Panc1 (cell line): ENCODE data around the gene NHP2. TPM values are rescaled to one million over a fixed set of nuclear protein-coding genes. Genes with fewer than 3 reads are reported as not detected.

Experiments used
- ATAC-seq: fragments of 200-7000 bp; cut with Tn5 transposase; 2 replicates; pipeline ENCODE4 v1.9.1; 2020; ENCODE audit warnings: mild to moderate bottlenecking, moderate library complexity
- BruUV-seq: library from RNA; stranded (reverse); fragments of 400-500 nt; replicated peaks from 2 replicates; lab custom pipeline; 2021; lab: Mats Ljungman, UMichigan
- CTCF ChIA-PET: fragments of 300-600 bp; sonication (Branson Sonifier 250); formaldehyde crosslinking; loops from one replicate; lab custom pipeline; 2022; ENCODE audit warnings: antibody characterized with exemption; lab: Charles Lee
- POLR2A ChIA-PET: fragments of 300-600 bp; sonication (Branson Sonifier 250); formaldehyde crosslinking; loops from one replicate; lab custom pipeline; 2022; ENCODE audit warnings: antibody characterized with exemption; lab: Charles Lee
- DNase-seq: peaks from one replicate; pipeline ENCODE4 v3.0.0-alpha.2; 2010; ENCODE audit warnings: low read depth, low spot score
- H3K27ac ChIP-seq: 2 replicates; pipeline ENCODE4 v1.5.1; 2011; ENCODE audit warnings: mild to moderate bottlenecking, low read length, inconsistent platforms
- H3K27me3 ChIP-seq: fragments of 200-500 bp; sonication (Bioruptor generic); 2 replicates; pipeline ENCODE4 v1.6.0; 2014; ENCODE audit warnings: low read length, inconsistent platforms; ENCODE audit not compliant: control insufficient read depth, insufficient read depth
- H3K36me3 ChIP-seq: fragments of 200-500 bp; sonication (Bioruptor generic); 2 replicates; pipeline ENCODE4 v1.5.1; 2014; ENCODE audit warnings: inconsistent platforms, mild to moderate bottlenecking, low read length, moderate library complexity; ENCODE audit not compliant: control insufficient read depth, insufficient read depth
- H3K4me1 ChIP-seq: 2 replicates; pipeline ENCODE4 v1.5.1; 2011; ENCODE audit warnings: inconsistent platforms, mild to moderate bottlenecking, low read length, moderate library complexity; ENCODE audit not compliant: control insufficient read depth, insufficient read depth
- H3K4me3 ChIP-seq, 2 experiments: 2 replicates each; pipeline ENCODE4 v1.5.1; 2011 to 2012; ENCODE audit warnings: low read depth in 2 of 2, low read length in 2 of 2, mild to moderate bottlenecking in 2 of 2, inconsistent platforms in 1 of 2, moderate library complexity in 1 of 2
- H3K9me3 ChIP-seq: fragments of 200-500 bp; sonication (Bioruptor generic); 2 replicates; pipeline ENCODE4 v1.5.1; 2014; ENCODE audit warnings: low read depth, mild to moderate bottlenecking, inconsistent platforms, low read length, moderate library complexity; ENCODE audit not compliant: control insufficient read depth, insufficient read depth
- POLR2AphosphoS5 ChIP-seq: IDR thresholded peaks from 2 replicates; pipeline ENCODE4 v1.6.1; 2012; ENCODE audit warnings: mild to moderate bottlenecking, low read depth, low read length, moderate library complexity
- SIN3A ChIP-seq: IDR thresholded peaks from 2 replicates; pipeline ENCODE4 v1.6.1; 2012; ENCODE audit warnings: low read depth, mild to moderate bottlenecking, low read length, moderate library complexity, borderline replicate concordance; ENCODE audit not compliant: insufficient read depth
- TCF7L2 ChIP-seq: IDR thresholded peaks from 2 replicates; pipeline ENCODE4 v1.6.1; 2011; ENCODE audit warnings: mild to moderate bottlenecking, low read depth, low read length, inconsistent platforms
- in situ Hi-C: cut with HindIII; loops from 2 replicates; pipeline ENCODE4 v1.10.0; 2016; ENCODE audit warnings: low sequenced_read_pairs, low pct_unique_long_range_greater_than_20kb
- intact Hi-C: fragments of 100-400 bp; cut with micrococcal nuclease; formaldehyde crosslinking; loops from one replicate; pipeline ENCODE4 v1.10.0; 2022; ENCODE audit not compliant: unreplicated experiment
- total RNA-seq: library from RNA; stranded (reverse); gene quantifications from one replicate; pipeline ENCODE4 v1.2.1, GENCODE V29; 2021; ENCODE audit not compliant: unreplicated experiment
- TF ChIP-seq, protein P1 (sequence below), 2 experiments: IDR thresholded peaks; 2 replicates each; pipeline ENCODE4 v1.6.1; 2011 to 2012; ENCODE audit warnings: low read depth in 2 of 2, control low read depth in 1 of 2, low read length in 1 of 2, mild to moderate bottlenecking in 1 of 2, moderate library complexity in 1 of 2; ENCODE audit not compliant: insufficient read depth in 1 of 2
- TF ChIP-seq, protein P2 (sequence below): fragments of 450-650 bp; IDR thresholded peaks from 2 replicates; pipeline ENCODE4 v1.5.1; 2017; ENCODE audit warnings: mild to moderate bottlenecking

NHP2 gene
- total RNA-seq, 1 experiment from 2014 or later = 239 TPM

DNA sequence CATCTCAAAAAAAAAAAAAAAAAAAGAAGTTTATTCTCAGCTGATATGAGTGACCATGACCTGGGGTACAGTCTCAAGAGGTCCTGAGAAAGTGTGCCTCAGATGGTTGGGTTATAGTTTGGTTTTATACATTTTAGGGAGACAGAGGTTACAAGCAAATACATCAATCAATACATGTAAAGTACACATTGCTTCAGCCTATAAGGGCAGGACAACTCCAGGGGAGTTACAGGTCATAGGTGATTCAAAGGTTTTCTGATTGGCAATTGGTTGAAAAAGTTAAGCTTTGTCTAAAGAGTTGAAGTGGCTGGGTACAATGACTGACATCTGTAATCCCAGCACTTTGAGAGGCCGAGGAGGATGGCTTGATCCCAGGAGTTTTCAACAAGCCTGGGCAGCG lies 35.7 kb upstream of the NHP2 start:
- no peaks in the 10 kb centered on the region for H3K4me1 ChIP-seq
- H3K36me3 ChIP-seq = no peaks in the 10 kb centered on the region
- ATAC-seq = no peak
- TF ChIP-seq, protein P1, sequence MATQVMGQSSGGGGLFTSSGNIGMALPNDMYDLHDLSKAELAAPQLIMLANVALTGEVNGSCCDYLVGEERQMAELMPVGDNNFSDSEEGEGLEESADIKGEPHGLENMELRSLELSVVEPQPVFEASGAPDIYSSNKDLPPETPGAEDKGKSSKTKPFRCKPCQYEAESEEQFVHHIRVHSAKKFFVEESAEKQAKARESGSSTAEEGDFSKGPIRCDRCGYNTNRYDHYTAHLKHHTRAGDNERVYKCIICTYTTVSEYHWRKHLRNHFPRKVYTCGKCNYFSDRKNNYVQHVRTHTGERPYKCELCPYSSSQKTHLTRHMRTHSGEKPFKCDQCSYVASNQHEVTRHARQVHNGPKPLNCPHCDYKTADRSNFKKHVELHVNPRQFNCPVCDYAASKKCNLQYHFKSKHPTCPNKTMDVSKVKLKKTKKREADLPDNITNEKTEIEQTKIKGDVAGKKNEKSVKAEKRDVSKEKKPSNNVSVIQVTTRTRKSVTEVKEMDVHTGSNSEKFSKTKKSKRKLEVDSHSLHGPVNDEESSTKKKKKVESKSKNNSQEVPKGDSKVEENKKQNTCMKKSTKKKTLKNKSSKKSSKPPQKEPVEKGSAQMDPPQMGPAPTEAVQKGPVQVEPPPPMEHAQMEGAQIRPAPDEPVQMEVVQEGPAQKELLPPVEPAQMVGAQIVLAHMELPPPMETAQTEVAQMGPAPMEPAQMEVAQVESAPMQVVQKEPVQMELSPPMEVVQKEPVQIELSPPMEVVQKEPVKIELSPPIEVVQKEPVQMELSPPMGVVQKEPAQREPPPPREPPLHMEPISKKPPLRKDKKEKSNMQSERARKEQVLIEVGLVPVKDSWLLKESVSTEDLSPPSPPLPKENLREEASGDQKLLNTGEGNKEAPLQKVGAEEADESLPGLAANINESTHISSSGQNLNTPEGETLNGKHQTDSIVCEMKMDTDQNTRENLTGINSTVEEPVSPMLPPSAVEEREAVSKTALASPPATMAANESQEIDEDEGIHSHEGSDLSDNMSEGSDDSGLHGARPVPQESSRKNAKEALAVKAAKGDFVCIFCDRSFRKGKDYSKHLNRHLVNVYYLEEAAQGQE (IDR thresholded peaks at IDR 0.05; ENCODE audit: insufficient read depth in 1 of 2, low read depth in 2 of 2, low read length in 1 of 2) = no peak
- TF ChIP-seq, protein P2, sequence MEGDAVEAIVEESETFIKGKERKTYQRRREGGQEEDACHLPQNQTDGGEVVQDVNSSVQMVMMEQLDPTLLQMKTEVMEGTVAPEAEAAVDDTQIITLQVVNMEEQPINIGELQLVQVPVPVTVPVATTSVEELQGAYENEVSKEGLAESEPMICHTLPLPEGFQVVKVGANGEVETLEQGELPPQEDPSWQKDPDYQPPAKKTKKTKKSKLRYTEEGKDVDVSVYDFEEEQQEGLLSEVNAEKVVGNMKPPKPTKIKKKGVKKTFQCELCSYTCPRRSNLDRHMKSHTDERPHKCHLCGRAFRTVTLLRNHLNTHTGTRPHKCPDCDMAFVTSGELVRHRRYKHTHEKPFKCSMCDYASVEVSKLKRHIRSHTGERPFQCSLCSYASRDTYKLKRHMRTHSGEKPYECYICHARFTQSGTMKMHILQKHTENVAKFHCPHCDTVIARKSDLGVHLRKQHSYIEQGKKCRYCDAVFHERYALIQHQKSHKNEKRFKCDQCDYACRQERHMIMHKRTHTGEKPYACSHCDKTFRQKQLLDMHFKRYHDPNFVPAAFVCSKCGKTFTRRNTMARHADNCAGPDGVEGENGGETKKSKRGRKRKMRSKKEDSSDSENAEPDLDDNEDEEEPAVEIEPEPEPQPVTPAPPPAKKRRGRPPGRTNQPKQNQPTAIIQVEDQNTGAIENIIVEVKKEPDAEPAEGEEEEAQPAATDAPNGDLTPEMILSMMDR = no peak
- TF ChIP-seq SIN3A (no peak), TCF7L2 (no peak), POLR2AphosphoS5 (no peak)
- in situ Hi-C loops (no loop called here), intact Hi-C loops (no loop called here)
- no peaks in the 10 kb centered on the region for H3K27me3 ChIP-seq
- H3K4me3 ChIP-seq = no peak overlapping the region
- POLR2A ChIA-PET = interaction anchor here (0.6 kb wide), 1 partner anchor 31 kb away, joined by 5 read pairs; no protein-coding TSS in a partner anchor
- DNase-seq = no peak
- CTCF ChIA-PET = no interaction called here
- BruUV-seq = no TSS peak
- no peaks in the 10 kb centered on the region for H3K9me3 ChIP-seq
- no peak overlapping the region for H3K27ac ChIP-seq

DNA sequence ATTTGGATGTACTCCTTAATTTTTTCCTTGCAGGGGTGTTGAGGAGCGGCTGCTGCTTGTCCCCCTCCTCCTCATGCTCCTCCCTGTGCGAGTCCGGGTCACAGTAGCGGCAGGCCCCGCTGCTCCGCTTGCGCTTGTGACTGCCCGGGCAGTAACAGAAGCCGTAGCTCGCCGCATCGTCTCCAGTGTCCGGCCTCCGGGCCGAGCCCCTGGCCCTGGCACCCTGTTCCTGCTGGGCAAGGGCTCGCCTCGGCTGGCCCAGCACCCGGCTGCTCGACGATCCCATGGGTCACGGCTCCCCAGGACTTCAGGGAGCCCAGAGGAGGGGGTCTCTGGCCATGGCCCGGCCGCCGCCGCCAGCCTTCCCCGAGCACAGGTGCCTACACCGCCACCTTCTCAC lies 33.3 kb upstream of the NHP2 start, which contains the start of gene GMCL2:
Gene GMCL2, minus strand, starts transcription at position 358 of the 400 bp plus-strand sequence. Its CDS starts 72 bp downstream, at position 286.
- H3K36me3 ChIP-seq = no peaks in the 10 kb centered on the region
- no peaks in the 10 kb centered on the region for H3K9me3 ChIP-seq
- intact Hi-C loops (no loop called here), in situ Hi-C loops (no loop called here)
- H3K4me1 ChIP-seq = no peaks in the 10 kb centered on the region
- TF ChIP-seq POLR2AphosphoS5 (no peak), SIN3A (no peak), TCF7L2 (no peak)
- TF ChIP-seq, protein P1 (IDR thresholded peaks at IDR 0.05; ENCODE audit: insufficient read depth in 1 of 2, low read depth in 2 of 2, low read length in 1 of 2) = no peak
- TF ChIP-seq, protein P2 = no peak
- DNase-seq (no peak), ATAC-seq (peak; percentile 34; the same call in 1 of the 2 replicates)
- H3K27me3 ChIP-seq = no peaks in the 10 kb centered on the region
- ChIA-PET CTCF (no interaction called here), POLR2A (no interaction called here)
- no peak within 1 kb of the TSS for H3K27ac ChIP-seq
- no TSS peak for BruUV-seq
- no peak within 1 kb of the TSS for H3K4me3 ChIP-seq
